Activated T-cell treated with anti-CD3 and anti-CD28 coated beads, Interleukin-2, amount 50 U/mL, for 24 hours (primary cell): ENCODE results near the gene POT1.

Experiments used
- DNase-seq: peaks from one replicate; pipeline ENCODE4 v3.0.0-alpha.2; 2020
- H3K27ac Mint-ChIP-seq: 2 replicates; pipeline ENCODE4 v1.8.0; 2020; ENCODE audit warnings: mild to moderate bottlenecking, mixed read lengths
- H3K27me3 Mint-ChIP-seq: 2 replicates; pipeline ENCODE4 v1.8.0; 2020; ENCODE audit warnings: mixed read lengths
- H3K36me3 Mint-ChIP-seq: 2 replicates; pipeline ENCODE4 v1.8.0; 2020; ENCODE audit warnings: low read depth, mixed read lengths
- H3K4me1 Mint-ChIP-seq: 2 replicates; pipeline ENCODE4 v1.8.0; 2020; ENCODE audit warnings: low read depth, mixed read lengths
- H3K4me3 Mint-ChIP-seq: 2 replicates; pipeline ENCODE4 v1.8.0; 2020; ENCODE audit warnings: mild to moderate bottlenecking, moderate library complexity, mixed read lengths
- H3K9me3 Mint-ChIP-seq: 2 replicates; pipeline ENCODE4 v1.8.0; 2020; ENCODE audit warnings: mixed read lengths

POT1 gene

GRCh38 chr7:124930655-124931597 is 1.3 kb upstream of the POT1 start:
- DNase-seq, result no peak
- H3K9me3 Mint-ChIP-seq, result peaks cover 2% of the 10 kb centered on the region
- H3K4me3 Mint-ChIP-seq, result no peak overlapping the region
- H3K27me3 Mint-ChIP-seq, result no peaks in the 10 kb centered on the region
- peaks cover 30% of the 10 kb centered on the region for H3K36me3 Mint-ChIP-seq
- peaks cover 37% of the 10 kb centered on the region for H3K4me1 Mint-ChIP-seq
- no peak overlapping the region for H3K27ac Mint-ChIP-seq

GRCh38 chr7:124930173-124930623 is 573 bp upstream of the POT1 start:
- H3K9me3 Mint-ChIP-seq, result peaks cover 2% of the 10 kb centered on the region
- peak overlapping the region; percentile 99 for H3K4me3 Mint-ChIP-seq
- no peak for DNase-seq
- H3K27ac Mint-ChIP-seq, result peak overlapping the region; percentile 99
- peaks cover 43% of the 10 kb centered on the region for H3K4me1 Mint-ChIP-seq
- peaks cover 36% of the 10 kb centered on the region for H3K36me3 Mint-ChIP-seq
- H3K27me3 Mint-ChIP-seq, result no peaks in the 10 kb centered on the region

- Mint-ChIP-seq H3K36me3 (peaks cover 71% of the 10 kb centered on the region), H3K4me1 (peaks cover 71% of the 10 kb centered on the region), H3K27me3 (no peaks in the 10 kb centered on the region)
Measured at GRCh38 chr7:124924906-124925305, 4.7 kb downstream of the POT1 start.

GRCh38 chr7:124922200-124922599 is 7.4 kb downstream of the POT1 start:
- peaks cover 57% of the 10 kb centered on the region for H3K4me1 Mint-ChIP-seq

More at GRCh38 chr7:124924906-124925305, 4.7 kb downstream of the POT1 start:
- no peak for DNase-seq
- no peak overlapping the region for H3K27ac Mint-ChIP-seq
- H3K9me3 Mint-ChIP-seq, result no peaks in the 10 kb centered on the region
- H3K4me3 Mint-ChIP-seq, result no peak overlapping the region

GRCh38 chr7:124919841-124920240 is 9.8 kb downstream of the POT1 start:
- Mint-ChIP-seq H3K27me3 (no peaks in the 10 kb centered on the region), H3K9me3 (no peaks in the 10 kb centered on the region), H3K27ac (no peak overlapping the region), H3K4me3 (no peak overlapping the region), H3K4me1 (peaks cover 45% of the 10 kb centered on the region), H3K36me3 (peaks cover 68% of the 10 kb centered on the region)
- no peak for DNase-seq

More at GRCh38 chr7:124922200-124922599, 7.4 kb downstream of the POT1 start:
- Mint-ChIP-seq H3K4me3 (no peak overlapping the region), H3K9me3 (no peaks in the 10 kb centered on the region), H3K27ac (no peak overlapping the region), H3K36me3 (peaks cover 72% of the 10 kb centered on the region), H3K27me3 (no peaks in the 10 kb centered on the region)
- DNase-seq, result no peak

GRCh38 chr7:124918662-124919061 is 11.0 kb downstream of the POT1 start:
- Mint-ChIP-seq H3K36me3 (peaks cover 65% of the 10 kb centered on the region), H3K4me3 (no peak overlapping the region), H3K27ac (no peak overlapping the region), H3K9me3 (no peaks in the 10 kb centered on the region), H3K27me3 (no peaks in the 10 kb centered on the region), H3K4me1 (peaks cover 34% of the 10 kb centered on the region)
- no peak for DNase-seq

GRCh38 chr7:124915242-124915641 is 14.4 kb downstream of the POT1 start:
- Mint-ChIP-seq H3K4me3 (no peak overlapping the region), H3K36me3 (peaks cover 77% of the 10 kb centered on the region), H3K4me1 (peaks cover 19% of the 10 kb centered on the region), H3K27me3 (no peaks in the 10 kb centered on the region), H3K9me3 (no peaks in the 10 kb centered on the region), H3K27ac (no peak overlapping the region)
- no peak for DNase-seq

GRCh38 chr7:124914298-124914697 is 15.3 kb downstream of the POT1 start:
- no peak for DNase-seq
- Mint-ChIP-seq H3K27ac (no peak overlapping the region), H3K27me3 (no peaks in the 10 kb centered on the region), H3K4me1 (peaks cover 19% of the 10 kb centered on the region), H3K36me3 (peaks cover 70% of the 10 kb centered on the region), H3K4me3 (no peak overlapping the region), H3K9me3 (no peaks in the 10 kb centered on the region)

GRCh38 chr7:124912972-124913371 is 16.7 kb downstream of the POT1 start:
- Mint-ChIP-seq H3K4me1 (peaks cover 20% of the 10 kb centered on the region), H3K9me3 (no peaks in the 10 kb centered on the region), H3K36me3 (peaks cover 61% of the 10 kb centered on the region), H3K27ac (no peak overlapping the region), H3K4me3 (no peak overlapping the region), H3K27me3 (no peaks in the 10 kb centered on the region)
- DNase-seq, result no peak

GRCh38 chr7:124909808-124910207 is 19.8 kb downstream of the POT1 start:
- H3K27me3 Mint-ChIP-seq, result no peaks in the 10 kb centered on the region
- peaks cover 60% of the 10 kb centered on the region for H3K36me3 Mint-ChIP-seq
- no peak overlapping the region for H3K4me3 Mint-ChIP-seq
- no peak overlapping the region for H3K27ac Mint-ChIP-seq
- H3K4me1 Mint-ChIP-seq, result peaks cover 21% of the 10 kb centered on the region
- no peak for DNase-seq
- H3K9me3 Mint-ChIP-seq, result peaks cover 2% of the 10 kb centered on the region

- Mint-ChIP-seq H3K27ac (no peak overlapping the region), H3K4me1 (peaks cover 30% of the 10 kb centered on the region), H3K4me3 (no peak overlapping the region), H3K27me3 (no peaks in the 10 kb centered on the region), H3K36me3 (peaks cover 61% of the 10 kb centered on the region), H3K9me3 (peaks cover 2% of the 10 kb centered on the region)
- DNase-seq, result no peak
Measured at GRCh38 chr7:124908259-124908658, 21.4 kb downstream of the POT1 start.

- Mint-ChIP-seq H3K27me3 (no peaks in the 10 kb centered on the region), H3K27ac (peak overlapping the region; percentile 24), H3K36me3 (peaks cover 59% of the 10 kb centered on the region), H3K4me1 (peaks cover 32% of the 10 kb centered on the region), H3K9me3 (peaks cover 2% of the 10 kb centered on the region), H3K4me3 (no peak overlapping the region)
- DNase-seq, result no peak
Measured at GRCh38 chr7:124907490-124907889, 22.1 kb downstream of the POT1 start.

- H3K4me3 Mint-ChIP-seq, result no peak overlapping the region
- no peaks in the 10 kb centered on the region for H3K27me3 Mint-ChIP-seq
- no peaks in the 10 kb centered on the region for H3K9me3 Mint-ChIP-seq
- peaks cover 75% of the 10 kb centered on the region for H3K36me3 Mint-ChIP-seq
- no peak for DNase-seq
- H3K4me1 Mint-ChIP-seq, result peaks cover 10% of the 10 kb centered on the region
- no peak overlapping the region for H3K27ac Mint-ChIP-seq
Measured at GRCh38 chr7:124898531-124898930, 31.1 kb downstream of the POT1 start.

- Mint-ChIP-seq H3K9me3 (no peaks in the 10 kb centered on the region), H3K27ac (no peak overlapping the region), H3K4me1 (peaks cover 11% of the 10 kb centered on the region), H3K4me3 (no peak overlapping the region), H3K36me3 (peaks cover 73% of the 10 kb centered on the region), H3K27me3 (no peaks in the 10 kb centered on the region)
- DNase-seq, result no peak
Measured at GRCh38 chr7:124896001-124896400, 33.6 kb downstream of the POT1 start.

GRCh38 chr7:124893140-124893827 is 36.3 kb downstream of the POT1 start:
- Mint-ChIP-seq H3K4me1 (peaks cover 11% of the 10 kb centered on the region), H3K27me3 (no peaks in the 10 kb centered on the region), H3K9me3 (no peaks in the 10 kb centered on the region), H3K36me3 (peaks cover 81% of the 10 kb centered on the region), H3K27ac (peak overlapping the region; percentile 84), H3K4me3 (no peak overlapping the region)
- no peak for DNase-seq
